Gastrocnemius medialis (tissue), 4 donors: ENCODE data around the gene KRT1.

Source experiments
- POLR2A ChIP-seq, 2 donors: fragments of 450-650 bp; IDR thresholded peaks; one replicate each; pipeline ENCODE4 v1.6.1; 2017; ENCODE audit warnings: antibody characterized with exemption in 2 of 2, mild to moderate bottlenecking in 2 of 2, moderate library complexity in 2 of 2
- TF ChIP-seq, protein P1 (sequence below), 5 experiments: fragments of 450-650 bp in 3 of 5; fragments of 200-600 bp in 2 of 5; sonication (generic) in 2 of 5; IDR thresholded peaks in 4 of 5; conservative IDR thresholded peaks in 1 of 5; 1 replicate in 4 of 5; 2 replicates in 1 of 5; pipeline ENCODE4 v1.5.1; 2016 to 2019; ENCODE audit warnings: antibody characterized with exemption in 5 of 5, mild to moderate bottlenecking in 3 of 5, moderate library complexity in 3 of 5

- TF ChIP-seq, protein P1, sequence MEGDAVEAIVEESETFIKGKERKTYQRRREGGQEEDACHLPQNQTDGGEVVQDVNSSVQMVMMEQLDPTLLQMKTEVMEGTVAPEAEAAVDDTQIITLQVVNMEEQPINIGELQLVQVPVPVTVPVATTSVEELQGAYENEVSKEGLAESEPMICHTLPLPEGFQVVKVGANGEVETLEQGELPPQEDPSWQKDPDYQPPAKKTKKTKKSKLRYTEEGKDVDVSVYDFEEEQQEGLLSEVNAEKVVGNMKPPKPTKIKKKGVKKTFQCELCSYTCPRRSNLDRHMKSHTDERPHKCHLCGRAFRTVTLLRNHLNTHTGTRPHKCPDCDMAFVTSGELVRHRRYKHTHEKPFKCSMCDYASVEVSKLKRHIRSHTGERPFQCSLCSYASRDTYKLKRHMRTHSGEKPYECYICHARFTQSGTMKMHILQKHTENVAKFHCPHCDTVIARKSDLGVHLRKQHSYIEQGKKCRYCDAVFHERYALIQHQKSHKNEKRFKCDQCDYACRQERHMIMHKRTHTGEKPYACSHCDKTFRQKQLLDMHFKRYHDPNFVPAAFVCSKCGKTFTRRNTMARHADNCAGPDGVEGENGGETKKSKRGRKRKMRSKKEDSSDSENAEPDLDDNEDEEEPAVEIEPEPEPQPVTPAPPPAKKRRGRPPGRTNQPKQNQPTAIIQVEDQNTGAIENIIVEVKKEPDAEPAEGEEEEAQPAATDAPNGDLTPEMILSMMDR (IDR thresholded peaks at IDR 0.05 in 4 of 5, conservative IDR thresholded peaks at IDR 0.05 in 1 of 5): no peak
- TF ChIP-seq POLR2A (IDR thresholded peaks at IDR 0.05): no peak
Observed at GRCh38 chr12:52713960-52714886, 34.0 kb upstream of the KRT1 start.
